NCI-H2107 treated with DMSO at 0.1 percent for 48 hours (cell line): Measurements from ENCODE around the gene SURF2.
"Not testable (repeated sequence)": the region's sequence is repeated elsewhere in the genome, so short reads cannot be mapped to it uniquely, and the experiment has no call there.

Experiments
- DNase-seq: peaks from one replicate; lab custom pipeline; 2025; ENCODE audit not compliant: unreplicated experiment; lab: John Stamatoyannopoulos, UW

SURF2 gene

GRCh38 chr9:133375724-133376654 lies 19.6 kb downstream of the SURF2 start, which contains the start of the genes STKLD1 and SURF4:
STKLD1 (plus strand) TSS chr9:133376366; CDS start chr9:133376474, 108 bp downstream.
SURF4 (minus strand) TSS chr9:133376060; CDS start chr9:133375969, 91 bp downstream.
- DNase-seq: peak; percentile 59

GRCh38 chr9:133377280-133377679 lies 20.9 kb downstream of the SURF2 start:
- DNase-seq: not testable (repeated sequence)

- no peak for DNase-seq
Observed at GRCh38 chr9:133377721-133378216, 21.4 kb downstream of the SURF2 start.

DNA sequence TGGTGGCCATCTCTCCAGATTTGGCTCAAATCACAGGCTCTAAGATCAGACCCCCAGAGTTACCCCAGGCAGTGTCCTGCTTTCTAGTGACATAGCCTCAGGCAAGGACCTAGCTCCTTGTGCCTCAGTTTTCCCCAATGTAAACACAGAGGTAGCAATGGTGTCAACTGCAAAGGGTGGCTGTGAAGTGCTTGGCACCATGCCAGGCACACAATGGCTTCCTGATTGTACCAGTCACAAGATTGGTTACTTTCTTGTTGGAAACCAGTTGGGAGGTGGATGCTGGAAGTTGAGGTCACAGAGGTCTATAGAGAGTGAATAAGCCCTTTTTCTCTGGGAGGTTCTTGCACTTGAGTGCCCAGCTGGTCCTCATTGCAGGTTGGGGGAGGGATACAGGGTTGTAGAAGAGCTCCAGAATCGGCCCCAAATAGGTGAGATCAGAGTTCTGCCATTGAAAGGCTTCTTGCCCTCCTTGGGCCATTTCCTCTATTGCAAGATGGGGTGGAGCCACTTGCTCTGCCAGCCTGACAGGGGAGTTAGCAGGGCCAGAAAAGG lies 22.1 kb downstream of the SURF2 start:
- no peak for DNase-seq

DNA sequence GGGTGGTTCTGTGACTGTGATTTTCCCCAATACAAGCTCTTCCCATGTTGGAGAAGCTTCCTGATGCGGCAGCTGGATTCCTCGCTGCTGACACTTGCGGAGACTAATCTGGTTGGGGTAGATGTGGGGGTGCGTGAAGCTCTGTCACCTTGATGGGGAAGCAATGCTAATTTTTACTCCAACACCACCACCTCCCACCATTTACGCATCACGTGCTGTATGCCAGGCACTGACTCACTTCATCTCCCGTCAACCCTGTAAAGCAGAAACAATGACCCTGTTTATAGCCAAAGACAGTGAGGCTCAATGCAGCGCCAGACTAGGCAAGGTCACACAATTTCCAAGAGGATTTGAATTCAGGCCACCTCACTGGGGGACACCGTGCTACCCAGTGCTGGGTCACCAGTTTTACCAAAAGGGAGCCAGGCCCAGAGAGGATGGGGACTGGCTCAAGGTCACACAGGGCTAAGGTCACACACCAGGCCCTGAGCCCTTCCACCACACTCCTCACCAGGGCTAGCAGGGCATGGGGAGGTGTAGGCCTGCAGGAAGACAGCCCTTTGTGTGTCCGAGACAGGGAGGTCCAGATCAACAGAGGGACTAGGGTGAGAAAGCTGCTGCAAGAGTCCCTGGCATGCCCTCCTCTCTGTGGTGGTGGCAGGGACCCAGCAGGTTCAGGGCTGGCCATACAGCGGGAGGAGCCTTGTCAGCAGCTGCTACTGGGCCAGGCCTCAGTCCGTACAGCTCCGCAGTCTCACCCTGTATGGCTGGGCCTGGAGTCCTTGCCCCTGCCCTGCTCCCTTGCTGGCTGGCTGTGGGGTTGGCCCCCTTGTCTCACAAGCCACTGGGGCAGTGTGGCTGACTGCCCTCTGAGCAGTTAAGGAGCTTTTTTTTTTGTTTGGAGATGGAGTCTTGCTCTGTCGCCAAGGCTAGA lies 23.1 kb downstream of the SURF2 start:
- DNase-seq: no peak

DNA sequence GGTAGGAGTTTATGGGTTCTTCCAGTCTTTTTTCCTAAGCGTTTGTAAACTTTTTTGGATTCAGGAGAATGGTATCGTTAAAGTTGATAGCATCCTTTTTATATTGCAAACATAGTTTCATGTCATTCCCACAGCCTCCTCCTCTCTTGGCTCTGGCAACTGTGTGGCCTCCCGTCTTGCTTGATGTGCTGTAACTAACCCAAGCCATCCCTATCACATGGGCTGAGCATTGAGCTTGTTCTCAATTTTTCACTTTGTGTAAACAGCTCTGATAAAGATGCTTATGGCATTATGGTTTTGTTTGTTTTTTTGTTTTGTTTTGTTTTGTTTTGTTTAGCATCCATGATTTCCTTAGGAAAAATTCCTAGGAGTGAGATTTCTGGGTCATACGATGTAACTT lies 24.4 kb downstream of the SURF2 start:
- no peak for DNase-seq

GRCh38 chr9:133382507-133383141 lies 26.3 kb downstream of the SURF2 start:
- no peak for DNase-seq

DNA sequence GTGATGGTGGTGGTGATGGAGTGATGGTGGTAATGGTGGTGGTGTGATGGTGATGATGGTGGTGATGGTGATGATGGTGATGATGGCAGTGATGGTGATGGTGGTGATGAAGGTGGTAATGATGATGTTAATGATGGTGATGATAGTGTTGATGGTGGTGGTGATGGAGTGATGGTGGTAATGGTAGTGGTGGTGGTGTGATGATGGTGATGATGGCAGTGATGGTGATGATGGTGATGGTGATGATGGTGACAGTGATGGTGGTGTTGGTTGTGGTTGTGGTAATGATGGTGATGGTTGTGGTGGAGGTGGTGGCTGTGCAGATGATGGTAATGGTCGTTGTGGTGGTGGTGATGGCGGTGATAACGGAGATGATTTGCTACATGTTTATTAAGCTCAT lies 27.1 kb downstream of the SURF2 start:
- no peak for DNase-seq

GRCh38 chr9:133384736-133385321 lies 28.5 kb downstream of the SURF2 start:
- DNase-seq: no peak

GRCh38 chr9:133385452-133385851 lies 29.1 kb downstream of the SURF2 start:
- DNase-seq: no peak

DNA sequence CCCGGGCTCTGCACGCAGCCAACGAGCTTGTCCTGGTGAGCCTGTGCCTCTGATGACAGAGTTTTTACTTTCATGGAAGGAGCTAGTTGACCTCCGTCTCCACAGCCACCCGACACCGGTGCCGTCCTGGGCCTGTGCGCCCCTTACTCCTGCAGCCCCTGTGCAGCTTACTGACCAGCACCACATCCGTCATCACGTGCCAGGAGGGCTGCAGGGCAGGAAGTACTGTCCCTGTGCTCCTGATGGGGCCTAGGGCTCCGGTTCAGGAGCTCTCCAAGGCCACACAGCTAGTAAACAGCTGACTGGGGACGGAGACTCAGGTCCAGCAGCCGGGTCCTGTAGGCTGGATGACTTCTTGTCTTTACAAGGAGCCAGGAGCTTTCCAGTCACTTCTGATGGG lies 30.0 kb downstream of the SURF2 start:
- no peak for DNase-seq

DNA sequence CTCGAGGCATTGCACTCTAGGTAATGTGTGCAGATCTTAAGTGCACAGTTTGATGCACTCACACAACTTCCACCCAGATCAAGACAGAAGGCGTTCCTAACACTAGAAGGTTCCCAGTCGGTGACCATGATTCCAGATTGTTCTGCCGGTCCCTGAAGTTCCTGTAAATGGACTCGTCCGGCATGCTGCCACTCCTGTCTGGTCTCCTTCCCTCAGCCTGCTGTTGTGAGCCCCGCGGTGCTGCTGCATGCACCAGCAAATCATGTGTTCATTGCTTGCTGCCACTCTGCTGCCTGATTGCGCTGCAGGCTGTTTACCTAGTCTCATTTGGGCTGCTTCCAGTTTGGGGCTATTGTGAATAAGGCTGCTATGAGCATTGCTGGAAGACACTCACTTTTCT lies 31.3 kb downstream of the SURF2 start:
- no peak for DNase-seq

- no peak for DNase-seq
Observed at GRCh38 chr9:133389025-133389557, 32.7 kb downstream of the SURF2 start.

DNA sequence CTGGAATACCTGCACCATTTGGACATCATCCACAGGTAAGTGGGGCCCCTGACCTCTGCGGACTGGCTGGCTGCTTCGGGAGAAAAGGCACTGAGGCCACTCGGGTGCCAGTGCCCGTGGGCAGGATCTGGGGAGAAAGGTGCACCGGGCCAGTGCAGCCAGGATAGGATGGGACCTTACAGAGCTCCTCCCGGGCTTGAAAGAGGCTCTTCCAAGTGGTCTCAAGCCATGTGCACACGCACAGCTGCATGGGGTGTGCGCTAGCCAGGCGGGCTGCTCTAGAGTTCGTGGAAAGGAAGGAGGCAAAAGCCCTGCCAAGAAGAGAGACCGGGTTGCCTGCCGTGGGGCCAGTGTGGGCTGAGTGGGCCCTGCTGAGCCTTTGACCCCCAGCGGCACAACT lies 33.2 kb downstream of the SURF2 start:
- no peak for DNase-seq

GRCh38 chr9:133390713-133391112 lies 34.4 kb downstream of the SURF2 start:
- no peak for DNase-seq

DNA sequence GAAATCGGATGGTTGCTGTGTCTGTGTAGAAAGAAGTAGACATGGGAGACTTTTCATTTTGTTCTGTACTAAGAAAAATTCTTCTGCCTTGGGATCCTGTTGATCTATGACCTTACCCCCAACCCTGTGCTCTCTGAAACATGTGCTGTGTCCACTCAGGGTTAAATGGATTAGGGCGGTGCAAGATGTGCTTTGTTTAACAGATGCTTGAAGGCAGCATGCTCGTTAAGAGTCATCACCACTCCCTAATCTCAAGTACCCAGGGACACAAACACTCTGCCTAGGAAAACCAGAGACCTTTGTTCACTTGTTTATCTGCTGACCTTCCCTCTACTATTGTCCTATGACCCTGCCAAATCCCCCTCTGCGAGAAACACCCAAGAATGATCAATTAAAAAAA lies 35.1 kb downstream of the SURF2 start:
- not testable (repeated sequence) for DNase-seq

DNA sequence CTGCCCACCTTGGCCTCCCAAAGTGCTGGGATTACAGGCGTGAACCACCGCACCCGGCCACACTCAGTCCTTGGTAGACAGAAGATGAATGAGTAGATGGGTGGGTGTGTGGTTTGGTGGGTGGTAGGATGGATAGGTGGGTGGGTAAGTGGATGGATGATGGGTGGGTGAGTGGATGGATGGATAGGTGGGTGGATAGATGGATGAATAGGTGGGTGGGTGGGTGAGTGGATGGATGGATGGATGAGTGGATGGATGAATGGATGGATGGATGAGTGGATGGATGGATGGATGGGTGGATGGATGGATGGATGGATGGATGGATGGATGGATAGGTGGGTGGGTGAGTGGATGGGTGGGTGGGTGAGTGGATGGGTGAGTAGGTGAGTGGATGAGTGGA lies 36.0 kb downstream of the SURF2 start:
- DNase-seq: not testable (repeated sequence)

DNA sequence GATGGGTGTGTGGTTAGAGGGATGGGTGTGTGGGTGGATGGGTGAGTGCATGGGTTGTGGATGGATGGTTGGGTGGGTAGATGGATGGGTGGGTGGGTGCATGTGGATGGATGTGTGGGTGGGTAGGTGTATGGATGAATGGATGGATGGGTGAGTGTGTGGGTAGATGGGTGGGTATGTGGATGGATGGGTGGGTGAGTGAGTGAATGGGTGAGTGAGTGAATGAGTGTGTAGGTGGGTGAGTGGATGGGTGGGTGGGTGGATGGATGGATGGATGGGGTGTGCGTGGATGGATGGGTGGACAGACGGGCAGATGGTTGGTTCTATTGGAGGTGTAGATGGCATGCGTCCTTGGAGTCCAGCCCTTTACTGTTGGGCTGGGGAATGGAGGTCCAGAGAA lies 37.0 kb downstream of the SURF2 start:
- DNase-seq: no peak

DNA sequence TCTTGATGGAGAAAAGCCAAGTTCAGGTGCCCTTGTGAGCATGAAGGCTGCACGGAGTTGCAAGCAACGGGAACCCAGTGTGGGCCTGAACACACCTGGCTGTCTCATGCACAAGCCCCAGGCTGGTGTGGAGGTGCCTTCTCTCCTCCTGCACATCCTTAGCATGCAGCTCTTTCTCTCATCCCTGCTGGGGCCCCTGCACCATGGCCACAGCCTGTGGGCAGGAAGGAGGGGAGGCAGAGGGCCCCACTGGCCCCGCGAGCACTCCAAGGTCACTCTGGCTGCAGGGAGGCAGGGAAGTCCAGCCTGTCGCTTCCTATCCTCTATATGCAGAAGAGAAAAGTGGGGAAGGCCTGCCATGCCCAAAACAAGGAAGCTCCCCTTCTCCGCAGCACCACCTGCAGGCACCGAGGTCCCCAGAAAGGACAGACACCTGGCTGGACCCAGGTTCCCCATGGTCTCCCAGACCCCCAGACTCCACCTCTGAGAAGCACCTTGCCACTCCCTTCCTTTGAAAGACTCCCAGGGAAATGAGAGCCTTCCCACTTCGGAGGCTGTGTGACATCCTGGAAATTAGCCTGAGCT lies 38.4 kb downstream of the SURF2 start:
- no peak for DNase-seq

DNA sequence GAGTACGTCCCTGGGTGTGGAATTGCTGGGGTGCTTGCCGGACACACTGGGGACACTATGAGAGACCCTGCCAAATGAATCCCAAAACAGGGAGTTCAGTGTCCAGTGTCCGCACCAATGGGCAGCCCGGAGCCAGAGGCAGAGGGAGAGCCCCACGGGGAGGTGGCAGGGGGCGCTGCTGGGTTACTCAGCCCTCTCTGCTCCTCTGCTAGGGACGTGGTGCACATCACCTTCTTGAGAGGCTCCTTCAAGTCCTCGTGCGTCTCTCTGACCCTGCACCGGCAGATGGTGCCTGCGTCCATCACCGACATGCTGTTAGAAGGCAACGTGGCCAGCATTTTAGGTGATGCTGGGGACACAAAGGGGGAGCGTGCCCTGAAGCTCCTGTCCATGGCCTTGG lies 40.6 kb downstream of the SURF2 start:
- no peak for DNase-seq
